ENCODE data around the gene ITGB2.

The ITGB2 gene

GRCh38 chr21:44953628-44954021, 32.9 kb upstream of the ITGB2 start:
- no peak for FAIRE-seq
- no peak for TF ChIP-seq CTCF (IDR thresholded peaks at IDR 0.05; ENCODE audit: insufficient read depth, missing control alignments)
- DNase-seq (ENCODE audit: insufficient read length, low spot score), result no peak

- DNase-seq (ENCODE audit: insufficient read length, low spot score), result no peak
- no peak for TF ChIP-seq CTCF (IDR thresholded peaks at IDR 0.05; ENCODE audit: insufficient read depth, missing control alignments)
- no peak for FAIRE-seq
Observed at GRCh38 chr21:44952929-44953627, 32.4 kb upstream of the ITGB2 start.

- no peak for TF ChIP-seq CTCF (IDR thresholded peaks at IDR 0.05; ENCODE audit: insufficient read depth, missing control alignments)
- FAIRE-seq, result no peak
- no peak for DNase-seq (ENCODE audit: insufficient read length, low spot score)
Observed at GRCh38 chr21:44952116-44952928, 31.6 kb upstream of the ITGB2 start.

- FAIRE-seq, result no peak
- no peak for TF ChIP-seq CTCF (IDR thresholded peaks at IDR 0.05; ENCODE audit: insufficient read depth, missing control alignments)
- no peak for DNase-seq (ENCODE audit: insufficient read length, low spot score)
Observed at GRCh38 chr21:44951186-44951915, 30.7 kb upstream of the ITGB2 start.

- no peak for DNase-seq (ENCODE audit: insufficient read length, low spot score)
- FAIRE-seq, result no peak
- no peak for TF ChIP-seq CTCF (IDR thresholded peaks at IDR 0.05; ENCODE audit: insufficient read depth, missing control alignments)
Observed at GRCh38 chr21:44950351-44950750, 29.7 kb upstream of the ITGB2 start.

GRCh38 chr21:44949779-44950198, 29.1 kb upstream of the ITGB2 start:
- DNase-seq (ENCODE audit: insufficient read length, low spot score) (peak; percentile 81), FAIRE-seq (no peak)
- TF ChIP-seq CTCF (IDR thresholded peaks at IDR 0.05; ENCODE audit: insufficient read depth, missing control alignments), result peak; percentile 71
